Panc1 (cell line): ENCODE results near the gene PF4V1. TPM values are rescaled to one million over a fixed set of nuclear protein-coding genes. Genes with fewer than 3 reads are reported as not detected.

Source experiments
- ATAC-seq: fragments of 200-7000 bp; cut with Tn5 transposase; 2 replicates; pipeline ENCODE4 v1.9.1; 2020; ENCODE audit warnings: mild to moderate bottlenecking, moderate library complexity
- BruUV-seq: library from RNA; stranded (reverse); fragments of 400-500 nt; replicated peaks from 2 replicates; lab custom pipeline; 2021; lab: Mats Ljungman, UMichigan
- CTCF ChIA-PET: fragments of 300-600 bp; sonication (Branson Sonifier 250); formaldehyde crosslinking; loops from one replicate; lab custom pipeline; 2022; ENCODE audit warnings: antibody characterized with exemption; lab: Charles Lee
- POLR2A ChIA-PET: fragments of 300-600 bp; sonication (Branson Sonifier 250); formaldehyde crosslinking; loops from one replicate; lab custom pipeline; 2022; ENCODE audit warnings: antibody characterized with exemption; lab: Charles Lee
- DNase-seq: peaks from one replicate; pipeline ENCODE4 v3.0.0-alpha.2; 2010; ENCODE audit warnings: low read depth, low spot score
- H3K27ac ChIP-seq: 2 replicates; pipeline ENCODE4 v1.5.1; 2011; ENCODE audit warnings: mild to moderate bottlenecking, low read length, inconsistent platforms
- H3K27me3 ChIP-seq: fragments of 200-500 bp; sonication (Bioruptor generic); 2 replicates; pipeline ENCODE4 v1.6.0; 2014; ENCODE audit warnings: low read length, inconsistent platforms; ENCODE audit not compliant: control insufficient read depth, insufficient read depth
- H3K36me3 ChIP-seq: fragments of 200-500 bp; sonication (Bioruptor generic); 2 replicates; pipeline ENCODE4 v1.5.1; 2014; ENCODE audit warnings: inconsistent platforms, mild to moderate bottlenecking, low read length, moderate library complexity; ENCODE audit not compliant: control insufficient read depth, insufficient read depth
- H3K4me1 ChIP-seq: 2 replicates; pipeline ENCODE4 v1.5.1; 2011; ENCODE audit warnings: inconsistent platforms, mild to moderate bottlenecking, low read length, moderate library complexity; ENCODE audit not compliant: control insufficient read depth, insufficient read depth
- H3K4me3 ChIP-seq, 2 experiments: 2 replicates each; pipeline ENCODE4 v1.5.1; 2011 to 2012; ENCODE audit warnings: low read depth in 2 of 2, low read length in 2 of 2, mild to moderate bottlenecking in 2 of 2, inconsistent platforms in 1 of 2, moderate library complexity in 1 of 2
- H3K9me3 ChIP-seq: fragments of 200-500 bp; sonication (Bioruptor generic); 2 replicates; pipeline ENCODE4 v1.5.1; 2014; ENCODE audit warnings: low read depth, mild to moderate bottlenecking, inconsistent platforms, low read length, moderate library complexity; ENCODE audit not compliant: control insufficient read depth, insufficient read depth
- POLR2AphosphoS5 ChIP-seq: IDR thresholded peaks from 2 replicates; pipeline ENCODE4 v1.6.1; 2012; ENCODE audit warnings: mild to moderate bottlenecking, low read depth, low read length, moderate library complexity
- SIN3A ChIP-seq: IDR thresholded peaks from 2 replicates; pipeline ENCODE4 v1.6.1; 2012; ENCODE audit warnings: low read depth, mild to moderate bottlenecking, low read length, moderate library complexity, borderline replicate concordance; ENCODE audit not compliant: insufficient read depth
- TCF7L2 ChIP-seq: IDR thresholded peaks from 2 replicates; pipeline ENCODE4 v1.6.1; 2011; ENCODE audit warnings: mild to moderate bottlenecking, low read depth, low read length, inconsistent platforms
- in situ Hi-C: cut with HindIII; loops from 2 replicates; pipeline ENCODE4 v1.10.0; 2016; ENCODE audit warnings: low sequenced_read_pairs, low pct_unique_long_range_greater_than_20kb
- intact Hi-C: fragments of 100-400 bp; cut with micrococcal nuclease; formaldehyde crosslinking; loops from one replicate; pipeline ENCODE4 v1.10.0; 2022; ENCODE audit not compliant: unreplicated experiment
- total RNA-seq: library from RNA; stranded (reverse); gene quantifications from one replicate; pipeline ENCODE4 v1.2.1, GENCODE V29; 2021; ENCODE audit not compliant: unreplicated experiment
- TF ChIP-seq, protein P1 (sequence below): fragments of 450-650 bp; IDR thresholded peaks from 2 replicates; pipeline ENCODE4 v1.5.1; 2017; ENCODE audit warnings: mild to moderate bottlenecking
- TF ChIP-seq, protein P2 (sequence below), 2 experiments: IDR thresholded peaks; 2 replicates each; pipeline ENCODE4 v1.6.1; 2011 to 2012; ENCODE audit warnings: low read depth in 2 of 2, control low read depth in 1 of 2, low read length in 1 of 2, mild to moderate bottlenecking in 1 of 2, moderate library complexity in 1 of 2; ENCODE audit not compliant: insufficient read depth in 1 of 2

PF4V1 gene
- total RNA-seq, 1 experiment from 2014 or later, result 0.51 TPM

DNA sequence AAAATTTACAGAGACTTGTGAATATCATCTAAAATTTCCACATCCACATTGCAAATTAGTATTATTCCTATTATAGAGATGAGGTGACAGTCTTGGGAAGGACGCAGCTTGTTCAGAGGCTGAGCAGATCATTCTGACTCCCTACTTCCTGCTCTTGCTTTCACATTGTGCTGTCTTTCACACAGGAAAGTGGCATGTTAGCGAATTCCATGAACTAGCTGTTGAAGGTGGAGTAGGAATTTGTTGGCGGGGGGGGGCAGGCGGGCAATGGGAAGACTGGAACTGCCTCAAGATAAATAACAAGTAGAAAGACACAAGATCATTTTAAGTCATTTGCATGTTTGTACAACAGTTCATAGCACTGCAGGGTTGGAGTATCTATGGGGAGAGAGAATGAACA lies 2.3 kb downstream of the PF4V1 start:
- DNase-seq, result no peak
- Histone ChIP-seq H3K27me3 (no peaks in the 10 kb centered on the region), H3K36me3 (no peaks in the 10 kb centered on the region), H3K9me3 (no peaks in the 10 kb centered on the region), H3K4me3 (no peak overlapping the region), H3K4me1 (no peaks in the 10 kb centered on the region), H3K27ac (no peak overlapping the region)
- ATAC-seq, result no peak
- in situ Hi-C loops (no loop called here), intact Hi-C loops (no loop called here)
- no TSS peak for BruUV-seq
- POLR2A ChIA-PET, result no interaction called here
- CTCF ChIA-PET, result no interaction called here
- TF ChIP-seq TCF7L2, result no peak
- TF ChIP-seq, protein P1, sequence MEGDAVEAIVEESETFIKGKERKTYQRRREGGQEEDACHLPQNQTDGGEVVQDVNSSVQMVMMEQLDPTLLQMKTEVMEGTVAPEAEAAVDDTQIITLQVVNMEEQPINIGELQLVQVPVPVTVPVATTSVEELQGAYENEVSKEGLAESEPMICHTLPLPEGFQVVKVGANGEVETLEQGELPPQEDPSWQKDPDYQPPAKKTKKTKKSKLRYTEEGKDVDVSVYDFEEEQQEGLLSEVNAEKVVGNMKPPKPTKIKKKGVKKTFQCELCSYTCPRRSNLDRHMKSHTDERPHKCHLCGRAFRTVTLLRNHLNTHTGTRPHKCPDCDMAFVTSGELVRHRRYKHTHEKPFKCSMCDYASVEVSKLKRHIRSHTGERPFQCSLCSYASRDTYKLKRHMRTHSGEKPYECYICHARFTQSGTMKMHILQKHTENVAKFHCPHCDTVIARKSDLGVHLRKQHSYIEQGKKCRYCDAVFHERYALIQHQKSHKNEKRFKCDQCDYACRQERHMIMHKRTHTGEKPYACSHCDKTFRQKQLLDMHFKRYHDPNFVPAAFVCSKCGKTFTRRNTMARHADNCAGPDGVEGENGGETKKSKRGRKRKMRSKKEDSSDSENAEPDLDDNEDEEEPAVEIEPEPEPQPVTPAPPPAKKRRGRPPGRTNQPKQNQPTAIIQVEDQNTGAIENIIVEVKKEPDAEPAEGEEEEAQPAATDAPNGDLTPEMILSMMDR, result no peak
- TF ChIP-seq, protein P2, sequence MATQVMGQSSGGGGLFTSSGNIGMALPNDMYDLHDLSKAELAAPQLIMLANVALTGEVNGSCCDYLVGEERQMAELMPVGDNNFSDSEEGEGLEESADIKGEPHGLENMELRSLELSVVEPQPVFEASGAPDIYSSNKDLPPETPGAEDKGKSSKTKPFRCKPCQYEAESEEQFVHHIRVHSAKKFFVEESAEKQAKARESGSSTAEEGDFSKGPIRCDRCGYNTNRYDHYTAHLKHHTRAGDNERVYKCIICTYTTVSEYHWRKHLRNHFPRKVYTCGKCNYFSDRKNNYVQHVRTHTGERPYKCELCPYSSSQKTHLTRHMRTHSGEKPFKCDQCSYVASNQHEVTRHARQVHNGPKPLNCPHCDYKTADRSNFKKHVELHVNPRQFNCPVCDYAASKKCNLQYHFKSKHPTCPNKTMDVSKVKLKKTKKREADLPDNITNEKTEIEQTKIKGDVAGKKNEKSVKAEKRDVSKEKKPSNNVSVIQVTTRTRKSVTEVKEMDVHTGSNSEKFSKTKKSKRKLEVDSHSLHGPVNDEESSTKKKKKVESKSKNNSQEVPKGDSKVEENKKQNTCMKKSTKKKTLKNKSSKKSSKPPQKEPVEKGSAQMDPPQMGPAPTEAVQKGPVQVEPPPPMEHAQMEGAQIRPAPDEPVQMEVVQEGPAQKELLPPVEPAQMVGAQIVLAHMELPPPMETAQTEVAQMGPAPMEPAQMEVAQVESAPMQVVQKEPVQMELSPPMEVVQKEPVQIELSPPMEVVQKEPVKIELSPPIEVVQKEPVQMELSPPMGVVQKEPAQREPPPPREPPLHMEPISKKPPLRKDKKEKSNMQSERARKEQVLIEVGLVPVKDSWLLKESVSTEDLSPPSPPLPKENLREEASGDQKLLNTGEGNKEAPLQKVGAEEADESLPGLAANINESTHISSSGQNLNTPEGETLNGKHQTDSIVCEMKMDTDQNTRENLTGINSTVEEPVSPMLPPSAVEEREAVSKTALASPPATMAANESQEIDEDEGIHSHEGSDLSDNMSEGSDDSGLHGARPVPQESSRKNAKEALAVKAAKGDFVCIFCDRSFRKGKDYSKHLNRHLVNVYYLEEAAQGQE (IDR thresholded peaks at IDR 0.05; ENCODE audit: insufficient read depth in 1 of 2, low read depth in 2 of 2, low read length in 1 of 2), result no peak
- no peak for TF ChIP-seq SIN3A
- TF ChIP-seq POLR2AphosphoS5, result no peak

DNA sequence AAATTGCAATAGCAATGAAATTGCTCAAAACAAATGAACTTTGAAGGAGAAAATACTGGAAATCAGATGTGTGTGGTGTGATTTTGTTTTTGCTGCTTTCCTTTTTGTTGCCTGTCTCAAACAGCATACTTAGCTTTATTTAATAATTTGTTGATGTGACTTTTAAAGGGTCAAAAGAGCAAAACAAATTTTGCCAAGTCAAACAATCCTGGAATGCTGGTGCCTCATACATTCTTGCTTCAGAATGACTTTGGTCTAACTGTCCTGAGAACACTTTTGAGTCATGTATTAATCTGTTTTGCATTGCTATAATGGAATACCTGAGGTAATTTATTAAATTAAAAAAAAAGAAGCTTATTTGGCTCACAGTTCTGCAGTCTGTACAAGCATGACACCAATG lies 3.4 kb downstream of the PF4V1 start:
- intact Hi-C loops, result no loop called here
- POLR2A ChIA-PET, result interaction anchor here (0.7 kb wide), 1 partner anchor 8 kb away, joined by 10 read pairs; no protein-coding TSS in a partner anchor
- no peak for TF ChIP-seq POLR2AphosphoS5
- TF ChIP-seq TCF7L2, result no peak
- TF ChIP-seq, protein P2 (IDR thresholded peaks at IDR 0.05; ENCODE audit: insufficient read depth in 1 of 2, low read depth in 2 of 2, low read length in 1 of 2), result no peak

More for the DNA sequence above, 3.4 kb downstream of the PF4V1 start:
- ATAC-seq, result no peak
- Histone ChIP-seq H3K27me3 (no peaks in the 10 kb centered on the region), H3K4me1 (no peaks in the 10 kb centered on the region), H3K36me3 (no peaks in the 10 kb centered on the region), H3K4me3 (no peak overlapping the region), H3K9me3 (no peaks in the 10 kb centered on the region), H3K27ac (no peak overlapping the region)
- DNase-seq, result no peak
- in situ Hi-C loops, result no loop called here
- BruUV-seq, result no TSS peak
- CTCF ChIA-PET, result interaction anchor here (0.7 kb wide), 1 partner anchor 193 kb away, joined by 3 read pairs; no protein-coding TSS in a partner anchor
